Hepatic stellate cell (primary cell): ENCODE results near the gene IL1F10.
A peak's percentile ranks its signal among the peaks of the same experiment; 100 is the strongest.

ENCODE experiments used
- DNase-seq: peaks from one replicate; pipeline ENCODE4 v3.0.0; 2011; ENCODE audit warnings: low spot score

The IL1F10 gene

GRCh38 chr2:113112871-113113270, 45.1 kb downstream of the IL1F10 start:
- no peak for DNase-seq

- no peak for DNase-seq
These were observed 46.0 kb downstream of the IL1F10 start for GRCh38 chr2:113113807-113114206.

GRCh38 chr2:113114224-113114945, 46.6 kb downstream of the IL1F10 start:
- DNase-seq = no peak

GRCh38 chr2:113114996-113115395, 47.2 kb downstream of the IL1F10 start:
- no peak for DNase-seq

- DNase-seq = no peak
These were observed 48.6 kb downstream of the IL1F10 start for GRCh38 chr2:113116100-113116958.

GRCh38 chr2:113117541-113118262, 49.9 kb downstream of the IL1F10 start:
- DNase-seq = no peak

- no peak for DNase-seq
These were observed 50.5 kb downstream of the IL1F10 start for GRCh38 chr2:113118263-113118657.

- DNase-seq = no peak
These were observed 51.3 kb downstream of the IL1F10 start for GRCh38 chr2:113119111-113119510.

- no peak for DNase-seq
These were observed 53.1 kb downstream of the IL1F10 start for GRCh38 chr2:113120861-113121260.

- no peak for DNase-seq
These were observed 54.6 kb downstream of the IL1F10 start for GRCh38 chr2:113122364-113122763.

GRCh38 chr2:113123726-113124125, 56.0 kb downstream of the IL1F10 start:
- no peak for DNase-seq

- peak; percentile 19 for DNase-seq
These were observed 56.6 kb downstream of the IL1F10 start for GRCh38 chr2:113124181-113124961.
